Neuron (in vitro differentiated cells): ENCODE measurements around the gene MATN3.

Experiments
- H2AFZ ChIP-seq: one replicate; pipeline ENCODE4 v1.6.1; 2013; ENCODE audit warnings: low read depth, mild to moderate bottlenecking, inconsistent platforms, low read length, moderate library complexity
- H3K27me3 ChIP-seq: one replicate; pipeline ENCODE4 v1.6.1; 2013; ENCODE audit warnings: low read length; ENCODE audit not compliant: insufficient read depth
- H3K36me3 ChIP-seq: one replicate; pipeline ENCODE4 v1.6.1; 2013; ENCODE audit warnings: low read length; ENCODE audit not compliant: insufficient read depth
- H3K4me1 ChIP-seq: one replicate; pipeline ENCODE4 v1.6.1; 2013; ENCODE audit warnings: low read length; ENCODE audit not compliant: insufficient read depth
- H3K4me3 ChIP-seq: 2 replicates; pipeline ENCODE4 v1.5.1; 2013; ENCODE audit warnings: mild to moderate bottlenecking, low read length, moderate library complexity
- H3K9me3 ChIP-seq: one replicate; pipeline ENCODE4 v1.6.1; 2013; ENCODE audit warnings: low read length

MATN3 gene

DNA sequence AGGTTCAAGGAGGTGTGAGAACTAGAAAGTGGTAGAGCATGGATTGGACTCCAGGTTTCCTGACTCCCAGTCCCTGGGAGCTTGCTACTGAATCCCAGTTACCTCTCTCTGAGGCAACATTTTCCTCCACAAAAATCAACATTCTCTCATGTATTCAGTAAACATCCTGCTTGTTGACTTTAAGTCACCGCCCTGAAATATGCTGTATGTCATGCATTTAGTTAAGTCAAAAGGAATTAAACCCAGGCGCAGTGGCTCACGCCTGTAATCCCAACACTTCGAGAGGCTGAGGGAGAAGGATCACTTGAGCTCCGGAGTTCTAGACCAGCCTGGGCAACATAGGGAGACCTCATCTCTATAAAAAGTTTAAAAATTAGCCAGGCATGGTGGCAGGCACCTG lies 3.8 kb downstream of the MATN3 start:
- Histone ChIP-seq H3K4me1 (peaks cover 10% of the 10 kb centered on the region), H3K9me3 (no peaks in the 10 kb centered on the region), H3K36me3 (no peaks in the 10 kb centered on the region), H2AFZ (no peak overlapping the region), H3K4me3 (no peak overlapping the region), H3K27me3 (peaks cover 4% of the 10 kb centered on the region)

DNA sequence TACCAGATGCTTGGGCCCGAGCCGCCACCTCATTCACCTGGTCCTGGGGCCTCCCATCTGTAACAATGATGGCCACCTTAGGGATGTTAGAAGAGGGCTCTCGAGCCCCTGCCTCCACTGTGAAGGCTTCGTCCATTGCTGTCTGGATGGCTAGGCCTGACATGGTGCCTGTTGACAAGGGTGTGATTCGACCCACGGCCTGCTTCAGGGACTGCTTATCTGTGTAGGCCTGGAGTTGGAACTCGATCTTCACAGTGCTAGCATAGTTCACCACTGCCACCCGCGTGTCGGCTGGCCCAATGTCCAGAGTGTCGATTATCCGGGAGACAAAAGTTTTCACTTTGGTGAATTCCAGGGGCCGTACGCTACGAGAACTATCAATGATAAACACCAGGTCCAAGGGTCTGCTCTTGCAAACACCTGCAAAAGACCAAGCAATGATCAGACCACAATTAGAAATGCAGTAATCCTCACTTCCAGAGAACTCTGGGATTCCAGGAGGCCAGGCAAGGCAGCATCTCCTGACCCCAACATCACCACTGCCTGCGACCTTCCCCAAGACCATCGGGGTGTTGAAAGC lies 6.5 kb downstream of the MATN3 start:
- Histone ChIP-seq H3K27me3 (no peaks in the 10 kb centered on the region), H3K36me3 (no peaks in the 10 kb centered on the region), H3K9me3 (no peaks in the 10 kb centered on the region), H3K4me3 (no peak overlapping the region), H3K4me1 (no peaks in the 10 kb centered on the region), H2AFZ (no peak overlapping the region)

DNA sequence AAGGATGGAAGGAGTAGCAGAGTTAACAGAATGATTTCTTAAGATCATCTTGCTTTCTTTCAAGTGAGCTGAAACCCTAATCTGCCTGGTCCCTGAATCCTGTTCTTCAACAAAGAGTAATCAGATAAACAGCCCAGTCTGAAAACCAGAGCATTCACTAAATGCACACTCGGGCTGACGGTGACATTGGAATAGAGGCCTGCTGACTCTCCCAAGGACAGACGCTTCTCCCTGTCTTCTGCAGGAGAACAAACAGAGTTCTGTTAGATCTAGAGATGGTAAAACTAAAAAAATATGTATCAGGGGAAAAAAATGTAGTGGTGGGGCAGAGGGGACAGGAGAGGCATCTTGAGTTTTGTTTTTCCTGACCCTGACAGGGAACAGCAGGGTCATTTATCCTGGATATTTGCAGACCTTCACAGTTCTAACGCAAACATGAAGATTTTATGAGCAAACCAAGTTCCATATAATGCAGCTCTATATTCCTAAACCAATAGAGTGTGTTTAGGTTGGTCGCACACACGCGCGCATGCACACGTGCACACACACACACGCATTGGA lies 7.3 kb downstream of the MATN3 start:
- H3K4me1 ChIP-seq, result no peaks in the 10 kb centered on the region
- H3K27me3 ChIP-seq, result no peaks in the 10 kb centered on the region
- H3K9me3 ChIP-seq, result no peaks in the 10 kb centered on the region
- no peak overlapping the region for H2AFZ ChIP-seq
- no peaks in the 10 kb centered on the region for H3K36me3 ChIP-seq
- H3K4me3 ChIP-seq, result no peak overlapping the region

DNA sequence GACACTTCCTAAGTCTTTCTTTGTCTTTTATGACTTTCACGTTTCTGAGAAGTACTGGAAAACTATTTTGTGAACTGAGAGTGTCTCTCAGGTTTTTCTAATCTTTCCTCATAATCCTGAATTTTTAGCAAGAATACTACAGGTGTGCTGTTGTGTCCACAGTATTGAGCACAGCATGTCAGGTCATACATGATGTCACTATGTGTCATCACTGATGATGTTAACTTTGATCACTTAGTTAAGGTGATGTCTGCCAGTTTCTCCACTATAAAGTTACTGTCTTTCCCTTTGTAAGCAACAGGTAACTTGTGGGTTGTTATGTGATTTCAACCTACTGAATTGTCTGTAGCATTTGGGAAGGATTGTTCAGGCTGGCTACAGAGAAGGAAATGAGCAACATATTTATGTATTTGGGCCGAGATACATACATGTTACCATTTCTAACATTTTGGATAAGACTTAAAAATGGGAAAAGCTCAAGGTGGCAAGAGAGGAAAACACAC lies 11.1 kb downstream of the MATN3 start:
- Histone ChIP-seq H3K36me3 (no peaks in the 10 kb centered on the region), H3K4me1 (no peaks in the 10 kb centered on the region), H3K4me3 (no peak overlapping the region), H2AFZ (no peak overlapping the region), H3K27me3 (no peaks in the 10 kb centered on the region), H3K9me3 (no peaks in the 10 kb centered on the region)

DNA sequence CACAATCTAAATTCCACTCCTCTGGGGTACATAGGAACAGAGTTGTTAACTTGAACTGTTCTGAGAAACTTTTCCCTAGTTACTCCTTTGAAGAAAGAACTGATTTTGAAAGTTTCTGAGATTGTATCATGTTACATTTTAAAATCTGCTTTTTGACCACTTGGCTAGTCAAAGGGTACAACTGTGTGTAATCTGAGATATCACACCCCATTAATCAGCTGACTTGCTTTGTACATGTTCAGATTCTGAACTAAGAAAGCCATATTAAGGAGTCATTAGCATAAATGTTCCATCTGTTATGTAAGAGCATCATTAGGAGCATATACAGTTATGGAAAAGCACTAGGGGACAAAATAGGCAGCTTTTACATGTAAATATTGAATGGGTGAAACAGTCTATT lies 18.7 kb downstream of the MATN3 start:
- Histone ChIP-seq H3K4me3 (no peak overlapping the region), H3K36me3 (no peaks in the 10 kb centered on the region)

DNA sequence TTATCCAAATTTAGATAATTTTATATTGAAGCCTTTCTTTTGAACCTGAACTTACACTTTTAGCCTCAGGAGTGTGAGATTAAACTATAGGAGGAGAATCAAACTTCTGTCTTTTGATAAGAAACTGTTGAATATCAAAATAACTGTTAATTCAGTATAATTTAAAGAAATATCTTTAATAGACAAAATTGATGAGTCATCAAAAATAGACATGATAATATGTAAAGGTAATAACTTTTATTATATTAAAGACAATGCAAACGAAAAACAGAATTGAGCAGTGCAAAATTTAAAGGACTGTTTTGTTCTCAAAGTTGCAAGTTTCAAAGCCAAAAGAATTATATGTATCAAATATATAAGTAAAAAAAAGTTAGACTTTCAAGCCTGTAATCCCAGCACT lies 20.6 kb downstream of the MATN3 start:
- no peaks in the 10 kb centered on the region for H3K9me3 ChIP-seq
- no peaks in the 10 kb centered on the region for H3K27me3 ChIP-seq
- peaks cover 14% of the 10 kb centered on the region for H3K4me1 ChIP-seq
- no peak overlapping the region for H2AFZ ChIP-seq
- no peak overlapping the region for H3K4me3 ChIP-seq
- no peaks in the 10 kb centered on the region for H3K36me3 ChIP-seq

More for the DNA sequence above, 18.7 kb downstream of the MATN3 start:
- no peak overlapping the region for H2AFZ ChIP-seq
- H3K27me3 ChIP-seq, result no peaks in the 10 kb centered on the region
- H3K9me3 ChIP-seq, result no peaks in the 10 kb centered on the region
- H3K4me1 ChIP-seq, result peaks cover 5% of the 10 kb centered on the region

DNA sequence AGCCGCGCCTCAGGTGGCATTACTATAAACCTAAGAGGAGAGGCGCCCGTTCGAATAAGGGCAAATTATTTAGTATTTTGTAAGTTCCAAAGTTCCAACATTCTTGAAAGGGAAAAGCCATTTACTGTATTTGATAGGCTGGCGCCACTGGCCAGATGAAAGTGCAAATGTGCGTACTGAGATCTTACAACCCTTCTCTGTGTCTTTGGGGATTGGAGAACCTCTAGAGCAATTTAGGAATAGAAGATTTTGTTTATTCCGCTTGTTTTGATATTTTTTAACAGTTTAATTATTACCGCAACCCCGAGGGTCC lies 22.1 kb downstream of the MATN3 start:
- H3K9me3 ChIP-seq, result no peaks in the 10 kb centered on the region

DNA sequence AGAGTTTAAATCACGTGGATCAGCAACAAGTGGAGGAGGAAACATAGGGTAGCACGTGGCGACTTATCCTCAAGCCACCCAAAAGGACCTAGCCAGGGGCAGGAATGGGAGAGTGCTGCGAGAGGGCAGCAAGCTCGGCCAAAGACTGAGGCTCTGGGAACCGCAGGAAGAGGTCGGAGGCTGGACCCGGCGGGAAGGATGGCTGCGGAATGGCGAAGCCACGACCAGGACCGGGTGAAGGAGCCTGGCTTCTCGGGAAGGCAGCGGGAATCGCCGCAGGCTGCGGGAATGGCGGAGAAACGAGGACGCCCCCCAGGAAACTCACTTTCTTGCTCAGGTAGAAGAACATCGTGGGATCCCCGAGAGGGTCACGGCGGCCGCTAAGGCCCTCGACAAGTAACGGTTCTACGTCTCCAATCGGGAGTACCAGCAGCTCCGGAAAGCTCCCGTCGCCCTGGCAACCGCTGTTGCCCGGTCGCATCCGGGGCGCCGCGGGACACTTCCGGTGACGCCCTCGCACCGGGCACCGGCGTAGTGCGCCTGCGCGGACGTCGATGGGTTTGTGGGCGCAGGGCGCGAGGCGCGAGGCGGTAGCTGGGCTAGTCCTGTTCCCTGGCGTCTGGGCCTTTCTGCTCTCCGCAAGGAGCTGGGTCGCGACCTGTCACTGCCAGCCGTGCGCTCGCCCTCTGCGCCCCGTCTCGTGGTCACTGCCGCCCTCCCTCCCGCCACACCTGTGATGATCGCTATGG lies 22.6 kb downstream of the MATN3 start, which contains the start of gene WDR35:
Gene WDR35 (minus strand): TSS at position 439 of the 749 bp plus-strand sequence. CDS start 90 bp downstream, at position 349.
- H2AFZ ChIP-seq, result peak within 1 kb of the TSS; percentile 79
- H3K4me3 ChIP-seq, result peak within 1 kb of the TSS; percentile 76
- no peaks in the 10 kb centered on the region for H3K27me3 ChIP-seq
- H3K36me3 ChIP-seq, result peaks cover 10% of the 10 kb centered on the region
- H3K9me3 ChIP-seq, result no peaks in the 10 kb centered on the region
- H3K4me1 ChIP-seq, result peaks cover 14% of the 10 kb centered on the region

More for the DNA sequence above, 22.1 kb downstream of the MATN3 start:
- peaks cover 14% of the 10 kb centered on the region for H3K4me1 ChIP-seq
- H3K27me3 ChIP-seq, result no peaks in the 10 kb centered on the region
- peak overlapping the region; percentile 76 for H3K4me3 ChIP-seq
- H3K36me3 ChIP-seq, result peaks cover 6% of the 10 kb centered on the region
- H2AFZ ChIP-seq, result peak overlapping the region; percentile 79

DNA sequence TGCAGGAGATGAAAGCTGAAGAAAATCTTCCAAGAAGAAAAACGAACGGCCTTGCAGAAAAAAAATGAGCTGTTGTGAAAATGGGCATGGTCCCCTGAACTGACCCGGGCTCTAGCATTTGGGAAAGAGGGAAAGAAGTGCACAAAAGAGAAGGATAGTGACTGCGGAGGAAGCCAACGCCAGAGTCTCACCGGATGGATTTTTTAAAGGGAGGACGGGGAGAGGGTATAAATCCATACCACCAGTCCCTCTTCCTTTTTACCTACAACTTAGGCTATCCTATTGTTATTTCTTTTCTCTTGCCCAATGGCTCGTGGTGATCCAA lies 23.2 kb downstream of the MATN3 start:
- Histone ChIP-seq H2AFZ (peak overlapping the region; percentile 79), H3K36me3 (peaks cover 15% of the 10 kb centered on the region), H3K4me3 (peak overlapping the region; percentile 76), H3K9me3 (no peaks in the 10 kb centered on the region), H3K4me1 (peaks cover 14% of the 10 kb centered on the region), H3K27me3 (no peaks in the 10 kb centered on the region)

DNA sequence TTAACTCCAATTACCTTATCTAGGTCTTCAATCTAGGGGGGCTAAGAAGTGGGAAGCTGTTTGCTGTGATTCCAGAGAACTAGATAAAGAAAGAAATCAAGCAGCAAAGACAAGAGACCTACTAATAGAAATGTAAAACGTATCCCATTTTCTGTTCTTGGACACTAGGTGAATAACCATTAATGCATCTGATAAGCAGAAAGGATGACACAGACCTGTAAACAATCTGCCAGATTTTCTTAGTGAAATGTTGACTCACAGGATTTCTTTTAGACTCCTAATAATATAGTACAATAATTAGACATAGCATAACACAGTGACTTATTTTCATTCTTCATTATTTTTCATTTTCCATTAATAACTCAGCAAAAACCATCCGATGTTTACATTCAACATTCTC lies 23.9 kb downstream of the MATN3 start:
- peak overlapping the region; percentile 76 for H3K4me3 ChIP-seq
- no peaks in the 10 kb centered on the region for H3K27me3 ChIP-seq
- peaks cover 14% of the 10 kb centered on the region for H3K4me1 ChIP-seq
- H2AFZ ChIP-seq, result peak overlapping the region; percentile 79
- peaks cover 17% of the 10 kb centered on the region for H3K36me3 ChIP-seq
- H3K9me3 ChIP-seq, result no peaks in the 10 kb centered on the region

DNA sequence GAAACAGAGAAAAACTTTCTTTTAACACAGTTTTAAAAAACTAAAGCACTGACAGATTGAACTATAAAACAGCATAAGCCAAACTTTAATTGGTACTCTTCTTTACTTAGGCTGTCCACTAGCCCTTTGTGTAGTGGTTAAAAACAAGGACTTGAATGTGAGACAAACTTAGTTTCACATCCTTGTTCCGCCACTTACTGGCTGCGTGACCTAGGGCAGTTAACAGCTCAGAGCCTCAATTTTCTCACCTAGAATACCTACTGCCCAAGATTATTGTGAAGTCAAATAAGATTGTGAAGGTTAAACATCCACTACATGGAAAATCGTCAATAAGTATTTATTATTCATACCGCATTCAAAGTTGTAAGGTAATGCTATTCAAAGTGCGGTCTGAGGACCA lies 24.5 kb downstream of the MATN3 start:
- H3K9me3 ChIP-seq, result no peaks in the 10 kb centered on the region
- no peak overlapping the region for H2AFZ ChIP-seq
- peak overlapping the region; percentile 76 for H3K4me3 ChIP-seq
- H3K4me1 ChIP-seq, result peaks cover 14% of the 10 kb centered on the region
- peaks cover 18% of the 10 kb centered on the region for H3K36me3 ChIP-seq
- H3K27me3 ChIP-seq, result no peaks in the 10 kb centered on the region

DNA sequence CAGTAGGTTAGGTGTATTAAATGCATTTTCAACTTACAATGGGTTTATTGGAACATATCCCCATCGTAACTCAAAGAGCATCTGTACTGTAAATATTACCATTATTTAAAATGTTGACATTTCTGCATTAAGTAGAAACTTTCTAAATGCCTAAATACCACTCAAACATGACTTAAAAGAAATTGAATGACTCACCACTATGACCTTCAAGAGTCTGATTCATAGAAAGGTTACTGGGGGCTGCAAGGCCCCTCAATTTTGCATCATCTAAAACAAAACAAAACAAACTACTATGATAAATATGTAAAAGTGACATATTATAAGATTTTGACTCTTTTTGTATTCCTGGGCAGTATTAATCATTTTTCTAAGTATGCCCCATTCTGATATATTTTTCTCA lies 30.2 kb downstream of the MATN3 start:
- H3K4me3 ChIP-seq, result no peak overlapping the region
- no peaks in the 10 kb centered on the region for H3K27me3 ChIP-seq
- no peak overlapping the region for H2AFZ ChIP-seq
- no peaks in the 10 kb centered on the region for H3K9me3 ChIP-seq
- peaks cover 52% of the 10 kb centered on the region for H3K36me3 ChIP-seq
- no peaks in the 10 kb centered on the region for H3K4me1 ChIP-seq

DNA sequence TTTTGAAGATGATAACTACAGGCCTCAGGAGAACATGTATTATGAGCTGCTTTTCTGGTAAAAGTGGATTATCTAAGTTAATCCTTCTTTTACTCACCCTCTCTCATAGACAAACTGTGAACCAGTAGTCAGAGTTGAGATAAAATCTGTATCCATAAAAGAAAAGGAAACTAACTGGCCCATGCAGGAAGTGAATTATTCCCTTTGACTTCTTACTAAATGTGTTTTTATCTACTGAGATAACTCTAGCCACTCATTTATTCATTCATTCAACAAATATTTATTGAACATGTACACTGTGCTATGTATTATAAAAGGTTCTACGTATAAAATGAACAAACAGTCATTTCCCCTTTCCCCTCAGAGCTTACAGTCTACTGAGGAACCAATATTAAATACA lies 32.5 kb downstream of the MATN3 start:
- Histone ChIP-seq H3K36me3 (peaks cover 63% of the 10 kb centered on the region), H3K27me3 (no peaks in the 10 kb centered on the region), H3K9me3 (no peaks in the 10 kb centered on the region), H3K4me1 (no peaks in the 10 kb centered on the region), H3K4me3 (no peak overlapping the region), H2AFZ (no peak overlapping the region)
